GM03348 (cell line): ENCODE results near the gene CCDC124.
"Not testable (repeated sequence)": the region's sequence is repeated elsewhere in the genome, so short reads cannot be mapped to it uniquely, and the experiment has no call there.

ENCODE experiments used
- DNase-seq: peaks from one replicate; pipeline ENCODE4 v3.0.0; 2012; ENCODE audit warnings: low spot score

CCDC124 gene

DNA sequence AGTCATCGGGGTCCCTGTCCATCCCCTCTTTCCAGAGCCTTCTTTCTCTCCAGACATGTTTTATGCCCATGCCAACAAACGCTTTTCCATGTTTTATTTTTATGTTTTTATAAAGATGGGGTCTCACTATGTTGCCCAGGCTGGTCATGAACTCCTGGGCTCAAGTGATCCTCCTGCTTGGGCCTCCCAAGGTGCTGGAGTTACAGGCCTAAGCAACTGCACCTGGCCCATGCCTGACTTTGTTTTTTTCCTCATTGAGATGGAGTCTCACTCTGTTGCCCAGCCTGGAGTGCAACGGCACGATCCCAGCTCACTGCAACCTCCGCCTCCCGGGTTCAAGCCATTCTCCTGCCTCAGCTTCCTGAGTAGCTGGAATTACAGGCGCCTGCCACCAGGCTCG is 53.8 kb downstream of the CCDC124 start:
- not testable (repeated sequence) for DNase-seq

DNA sequence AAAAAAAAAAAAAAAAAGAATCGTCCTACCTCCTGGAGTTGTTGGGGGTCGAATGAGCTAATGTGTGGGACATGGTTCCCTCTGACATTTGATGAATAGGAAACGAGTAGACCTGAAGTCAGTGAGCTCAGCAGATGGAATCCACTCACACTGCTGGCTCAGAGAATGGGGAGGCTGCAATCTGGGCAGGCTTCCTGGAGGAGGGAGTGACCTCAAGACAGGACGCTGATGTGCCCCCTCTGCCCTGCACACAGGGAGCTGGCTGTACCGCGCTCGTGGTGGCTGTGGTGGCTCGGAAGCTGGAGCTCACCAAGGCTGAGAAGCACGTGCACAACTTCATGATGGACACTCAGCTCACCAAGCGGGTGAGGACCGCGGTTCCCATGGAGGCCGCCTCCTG is 55.3 kb downstream of the CCDC124 start:
- no peak for DNase-seq

DNA sequence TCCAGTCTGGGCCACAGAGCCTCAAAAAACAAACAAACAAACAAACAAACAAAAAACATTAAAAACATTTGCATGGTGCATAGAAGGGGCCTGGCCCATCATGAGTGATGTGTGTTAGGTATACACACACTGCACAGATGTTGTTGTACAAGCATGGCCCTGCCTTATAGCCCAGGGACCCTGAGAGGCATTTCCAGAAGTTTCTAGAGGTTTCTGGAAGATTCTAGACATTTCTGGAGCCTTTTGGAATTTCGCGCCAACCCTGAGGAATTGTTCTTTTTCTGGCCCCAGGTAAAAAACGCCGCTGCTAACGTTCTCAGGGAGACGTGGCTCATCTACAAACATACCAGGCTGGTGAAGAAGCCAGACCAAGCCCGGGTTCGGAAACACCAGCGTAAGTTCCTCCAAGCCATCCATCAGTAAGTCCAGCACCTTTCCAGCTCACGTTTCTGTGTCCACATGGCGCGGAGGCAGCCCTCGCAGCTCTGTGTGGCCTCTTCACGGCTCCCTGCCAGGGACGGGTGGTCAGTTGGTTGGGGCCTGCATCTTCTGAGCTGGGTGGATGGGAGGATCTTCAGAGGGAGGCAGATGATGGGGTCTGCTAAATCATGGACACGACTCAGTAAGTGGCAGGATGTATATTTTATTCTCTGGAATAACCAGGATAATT is 56.7 kb downstream of the CCDC124 start:
- no peak for DNase-seq

DNA sequence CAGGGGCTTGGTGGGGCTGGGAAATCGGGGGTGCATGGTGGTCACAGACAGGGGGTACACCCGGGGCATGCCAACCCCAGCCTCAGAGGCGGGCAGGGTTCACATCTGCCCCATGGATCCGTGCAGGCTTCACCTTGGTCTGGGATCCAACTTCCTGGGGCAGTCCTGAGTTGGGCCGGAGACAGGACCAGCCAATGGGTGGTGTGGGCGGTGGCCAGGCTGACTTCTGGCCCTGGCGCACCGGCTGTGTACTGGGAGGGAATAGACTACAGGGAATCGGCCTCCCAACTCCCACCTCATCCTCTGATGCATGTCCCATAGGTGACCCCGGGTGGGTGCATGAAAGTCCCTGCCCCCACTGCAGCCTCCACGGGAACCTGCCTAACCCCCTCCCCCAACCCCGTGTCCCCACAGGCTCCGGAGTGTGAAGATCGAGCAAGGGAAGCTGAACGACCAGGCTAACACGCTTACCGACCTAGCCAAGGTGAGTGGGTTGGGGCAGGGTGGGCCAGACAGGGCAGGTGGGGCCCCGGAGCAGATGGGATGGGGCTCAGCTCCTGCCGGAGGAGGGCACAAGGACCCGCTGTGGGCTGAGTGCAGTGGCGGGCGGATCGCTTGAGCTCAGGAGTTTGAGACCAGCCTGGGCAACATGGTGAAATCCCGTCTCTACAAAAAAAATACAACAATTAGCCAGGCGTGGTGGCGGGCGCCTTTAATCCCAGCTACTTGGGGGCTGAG is 60.4 kb downstream of the CCDC124 start:
- no peak for DNase-seq
